SK-MEL-5 (cell line): ENCODE measurements around the gene IKZF2. TPM values are rescaled to one million over a fixed set of nuclear protein-coding genes. Genes with fewer than 3 reads are reported as not detected.

ENCODE experiments used
- DNase-seq: peaks from one replicate; pipeline ENCODE4 v3.0.0-alpha.2; 2016; ENCODE audit warnings: low read depth, low spot score
- in situ Hi-C: cut with HindIII; loops from 2 replicates; pipeline ENCODE4 v1.10.0; 2016; ENCODE audit warnings: low sequenced_read_pairs, high pct_unique_total_duplicates, low pct_unique_long_range_greater_than_20kb
- total RNA-seq: library from RNA; depleted of rRNA; stranded (reverse); fragments of >200 nt; shearing (Covaris generic); gene quantifications from 2 replicates; pipeline ENCODE4 v1.2.3, GENCODE V29; 2014

Gene IKZF2
- total RNA-seq, 1 experiment from 2014 or later, result 0.79 TPM

- no peak for DNase-seq
- in situ Hi-C loops, result no loop called here
Observed at GRCh38 chr2:212995920-212996319, 155.5 kb downstream of the IKZF2 start.

DNA sequence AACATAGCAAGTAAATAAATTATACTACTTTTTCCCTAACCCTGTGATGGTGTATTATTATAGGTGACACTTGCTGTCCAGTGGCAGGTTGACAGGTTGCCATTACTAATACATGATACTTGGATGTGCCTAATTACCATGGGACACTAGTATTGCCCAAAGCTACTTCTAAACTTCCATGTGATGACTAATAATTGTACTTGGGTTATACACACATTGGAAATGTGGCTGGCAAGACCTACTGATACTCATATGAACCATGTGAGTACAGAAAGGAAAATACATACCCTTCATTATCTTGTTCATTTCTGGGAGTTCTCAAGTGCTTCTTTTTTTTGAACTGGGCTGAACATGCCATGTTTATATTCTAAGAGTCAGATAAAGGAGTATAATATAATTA, 156.4 kb downstream of the IKZF2 start:
- DNase-seq, result no peak

DNA sequence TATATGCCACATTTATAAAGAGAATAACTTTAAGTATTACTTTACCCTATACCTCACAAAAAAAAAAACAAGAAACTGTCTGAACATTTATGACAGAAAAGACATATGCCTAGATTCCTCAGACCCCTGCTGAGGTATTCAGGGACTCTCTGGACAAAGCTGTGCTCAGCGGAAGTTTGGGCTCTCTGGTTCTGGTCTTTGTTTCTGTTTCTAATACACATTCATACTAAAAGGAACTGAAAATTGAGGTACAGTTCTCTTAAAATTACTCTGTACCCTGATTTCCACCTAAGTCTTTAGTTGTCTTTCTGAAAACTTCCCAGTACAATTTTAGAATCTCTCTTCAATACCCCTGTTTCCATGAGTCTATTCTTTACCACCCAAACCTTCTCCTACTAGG, 160.3 kb downstream of the IKZF2 start:
- in situ Hi-C loops, result no loop called here
- DNase-seq, result no peak

More for the DNA sequence above, 156.4 kb downstream of the IKZF2 start:
- in situ Hi-C loops, result no loop called here

DNA sequence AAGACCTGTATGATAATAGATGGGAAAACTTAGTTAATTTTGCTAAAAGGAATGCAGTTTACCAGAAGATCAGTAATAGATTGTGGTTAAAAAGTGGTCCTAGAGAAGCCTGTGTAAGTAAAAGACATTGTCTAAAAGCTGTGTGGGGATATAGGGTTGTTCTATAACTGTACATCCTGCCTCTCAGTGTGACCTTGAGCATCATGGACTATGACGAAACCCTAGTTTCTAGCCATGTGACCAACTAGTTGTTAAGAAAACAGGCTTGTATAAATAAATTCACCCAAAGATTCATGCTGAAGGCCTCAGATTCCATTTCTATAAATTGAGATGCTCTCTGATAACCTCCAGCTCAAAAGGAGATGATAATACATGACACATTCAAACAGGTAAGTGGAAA, 160.7 kb downstream of the IKZF2 start:
- DNase-seq, result no peak
- in situ Hi-C loops, result no loop called here

DNA sequence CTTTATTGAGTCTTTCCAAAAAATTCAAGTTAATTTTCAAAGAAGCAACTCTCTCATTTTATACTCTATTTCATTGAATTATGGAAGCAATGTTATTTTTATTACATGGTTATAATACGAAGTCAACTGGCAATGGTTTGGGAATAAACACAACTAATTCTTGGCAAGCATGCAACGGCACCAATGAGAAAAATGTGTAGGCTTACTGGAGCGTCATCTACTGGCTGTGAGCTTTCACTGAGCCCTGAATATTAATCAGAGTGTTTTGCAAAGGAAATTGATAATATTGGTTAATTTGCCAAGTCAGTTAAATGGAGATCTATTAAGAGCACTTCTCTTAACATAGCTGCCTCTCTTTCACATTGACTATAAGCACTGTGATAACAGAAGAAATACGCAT, 163.9 kb downstream of the IKZF2 start:
- no peak for DNase-seq
- in situ Hi-C loops, result no loop called here

DNA sequence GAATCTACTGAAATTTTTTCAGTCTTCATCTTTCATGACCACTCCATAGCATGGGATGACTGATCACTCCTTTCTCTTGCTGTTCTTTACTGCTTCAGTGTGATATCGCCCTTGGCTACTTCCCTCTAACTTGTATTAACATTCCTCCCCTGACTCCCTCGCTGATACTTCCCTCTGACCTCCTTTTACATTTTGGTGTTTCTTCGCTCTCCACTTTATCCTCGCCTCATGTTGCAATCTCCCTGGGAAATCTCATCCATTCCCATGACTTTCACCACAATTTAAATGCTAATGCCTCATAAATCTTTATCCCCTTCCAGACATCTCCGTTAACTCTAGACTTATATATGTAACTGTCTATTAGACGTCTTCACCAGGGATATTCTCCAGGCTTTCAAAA, 167.3 kb downstream of the IKZF2 start:
- DNase-seq, result no peak
- in situ Hi-C loops, result no loop called here

DNA sequence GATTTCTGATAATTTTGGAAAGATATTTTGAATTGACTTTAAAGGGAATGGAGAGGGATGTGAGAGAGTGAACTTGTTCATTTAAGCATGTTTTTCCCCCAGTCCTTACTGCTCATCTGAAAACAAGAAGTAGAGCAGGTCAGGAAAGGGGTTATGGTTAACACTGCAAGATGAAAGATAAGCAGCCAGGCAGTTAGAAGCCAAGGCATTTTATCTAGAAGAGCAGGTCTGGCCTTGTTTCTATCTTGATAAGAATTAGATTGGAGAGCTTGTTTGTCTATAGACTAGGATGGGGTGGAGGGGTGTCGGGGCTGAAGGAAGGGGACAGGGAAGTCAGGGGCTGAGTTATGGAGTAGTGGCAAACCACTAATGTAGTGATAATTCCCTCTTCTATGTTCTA, 171.6 kb downstream of the IKZF2 start:
- no peak for DNase-seq
- in situ Hi-C loops, result no loop called here

GRCh38 chr2:212979046-212979612, 172.3 kb downstream of the IKZF2 start:
- in situ Hi-C loops, result no loop called here
- no peak for DNase-seq

- in situ Hi-C loops, result no loop called here
- no peak for DNase-seq
Observed at GRCh38 chr2:212977152-212977551, 174.3 kb downstream of the IKZF2 start.

GRCh38 chr2:212975333-212975732, 176.1 kb downstream of the IKZF2 start:
- in situ Hi-C loops, result no loop called here

GRCh38 chr2:212974692-212975091, 176.7 kb downstream of the IKZF2 start:
- in situ Hi-C loops, result no loop called here

More at GRCh38 chr2:212975333-212975732, 176.1 kb downstream of the IKZF2 start:
- DNase-seq, result no peak

DNA sequence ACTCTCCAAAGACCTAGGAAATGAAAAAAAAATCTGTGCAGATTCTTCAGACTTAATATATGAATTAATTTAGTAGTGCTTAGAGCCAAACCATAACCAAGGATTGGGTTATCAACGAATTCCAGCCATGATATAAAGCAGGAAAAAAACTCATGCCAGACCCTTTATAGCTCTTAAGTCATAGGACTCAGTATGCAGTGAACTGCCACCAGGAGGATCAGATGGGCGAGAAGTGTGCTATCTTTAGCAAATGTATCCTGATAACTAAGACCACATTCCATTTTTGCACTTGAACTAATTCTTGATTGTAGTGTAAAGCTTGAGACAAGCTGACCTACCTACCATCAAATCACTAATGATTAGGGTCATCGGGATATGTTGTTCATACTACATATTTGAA, 178.1 kb downstream of the IKZF2 start:
- no peak for DNase-seq
- in situ Hi-C loops, result no loop called here

More at GRCh38 chr2:212974692-212975091, 176.7 kb downstream of the IKZF2 start:
- DNase-seq, result no peak

GRCh38 chr2:212970132-212970531, 181.3 kb downstream of the IKZF2 start:
- DNase-seq, result no peak
- in situ Hi-C loops, result no loop called here

DNA sequence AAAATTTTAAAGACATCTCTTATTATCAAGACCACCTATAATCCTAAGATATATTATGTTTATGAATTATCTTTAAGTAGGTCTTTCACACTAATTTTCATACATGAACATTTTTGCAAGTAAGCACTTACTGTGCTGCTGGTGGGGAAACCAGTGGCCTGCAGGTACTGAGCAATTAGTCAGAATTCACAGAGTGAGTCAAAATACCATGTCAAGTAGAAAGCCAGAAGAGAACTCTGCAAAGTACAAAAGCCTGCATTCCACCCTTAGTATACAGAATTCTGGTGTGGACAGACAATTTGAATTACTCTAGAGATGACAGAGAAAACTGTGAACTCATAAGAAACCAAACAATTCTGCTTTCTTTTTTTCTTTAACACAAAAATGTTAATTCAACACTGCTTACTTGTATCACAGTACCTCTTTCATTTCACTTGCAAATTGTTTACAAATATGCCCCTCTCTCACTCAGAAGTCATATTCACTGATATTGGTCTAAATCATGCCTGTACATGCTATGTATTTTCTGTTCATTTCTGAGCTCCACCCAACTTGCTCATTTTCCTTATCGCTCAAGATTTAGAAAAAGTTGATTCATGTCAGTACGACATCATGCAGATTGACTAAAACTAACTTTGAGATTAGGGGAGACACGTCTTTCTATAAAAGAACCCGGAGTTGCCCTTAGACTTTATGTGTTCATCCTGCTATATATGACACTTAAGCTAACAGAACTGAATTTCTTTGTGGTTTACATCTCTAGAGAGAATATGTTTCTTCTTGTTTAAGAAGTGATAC, 182.9 kb downstream of the IKZF2 start:
- in situ Hi-C loops, result no loop called here
- no peak for DNase-seq

DNA sequence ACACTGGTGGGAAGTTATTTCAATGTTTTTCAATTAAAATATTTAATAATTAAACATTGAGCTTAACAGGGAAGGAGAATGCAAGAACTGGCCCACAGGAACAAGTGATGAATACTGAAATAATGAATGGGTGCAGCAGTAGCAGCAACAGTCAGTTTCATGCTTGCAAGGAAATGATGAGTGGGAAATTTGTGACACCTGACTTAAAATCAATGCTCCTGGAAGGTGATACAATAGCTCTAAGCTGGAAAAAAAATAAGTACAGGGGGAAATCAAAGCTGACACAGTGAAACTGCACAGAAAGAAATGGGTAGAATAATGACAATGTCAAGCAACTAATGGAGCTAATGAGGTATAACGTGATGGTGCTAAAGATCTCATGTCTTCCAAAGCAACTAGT, 184.5 kb downstream of the IKZF2 start:
- in situ Hi-C loops, result no loop called here
- DNase-seq, result no peak

DNA sequence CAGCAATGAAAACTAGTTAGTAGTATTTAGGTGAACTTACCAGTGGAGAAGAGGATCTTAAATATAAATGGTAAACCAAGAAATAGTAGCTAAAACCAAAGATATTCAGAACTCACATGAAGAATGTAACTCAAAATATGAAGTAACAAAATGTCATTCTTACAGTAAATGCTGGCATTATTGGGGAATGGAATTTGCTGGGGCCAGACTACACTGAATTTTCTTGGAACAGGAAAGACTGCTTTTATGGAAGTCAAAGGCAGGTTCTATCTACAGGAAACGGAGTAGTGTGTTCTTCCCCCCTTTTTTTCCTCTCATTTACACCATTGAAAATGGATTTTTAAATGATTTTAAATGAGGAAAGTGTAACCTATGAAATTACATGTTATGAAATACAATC, 188.7 kb downstream of the IKZF2 start:
- DNase-seq, result no peak
- in situ Hi-C loops, result no loop called here

DNA sequence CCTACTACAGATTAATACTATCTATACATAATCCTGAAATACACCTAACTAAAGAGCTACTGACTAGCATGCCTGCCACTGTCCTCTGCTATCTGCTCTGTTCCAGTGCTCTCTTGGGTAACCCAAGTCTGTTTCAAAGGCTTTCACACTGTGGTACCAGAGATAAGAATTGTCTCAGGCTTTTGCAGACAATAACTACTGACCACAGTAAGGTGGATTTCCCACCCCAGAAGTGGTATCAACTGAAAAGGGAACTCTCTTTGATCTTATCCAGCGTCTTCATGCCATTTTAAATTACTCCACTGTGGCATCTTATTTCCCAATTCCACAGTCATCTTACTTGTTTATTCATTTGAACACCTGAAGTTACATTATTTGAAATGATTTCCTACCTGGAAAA, 190.2 kb downstream of the IKZF2 start:
- in situ Hi-C loops, result no loop called here
- no peak for DNase-seq

- in situ Hi-C loops, result no loop called here
- no peak for DNase-seq
Observed at GRCh38 chr2:212960336-212960735, 191.1 kb downstream of the IKZF2 start.

DNA sequence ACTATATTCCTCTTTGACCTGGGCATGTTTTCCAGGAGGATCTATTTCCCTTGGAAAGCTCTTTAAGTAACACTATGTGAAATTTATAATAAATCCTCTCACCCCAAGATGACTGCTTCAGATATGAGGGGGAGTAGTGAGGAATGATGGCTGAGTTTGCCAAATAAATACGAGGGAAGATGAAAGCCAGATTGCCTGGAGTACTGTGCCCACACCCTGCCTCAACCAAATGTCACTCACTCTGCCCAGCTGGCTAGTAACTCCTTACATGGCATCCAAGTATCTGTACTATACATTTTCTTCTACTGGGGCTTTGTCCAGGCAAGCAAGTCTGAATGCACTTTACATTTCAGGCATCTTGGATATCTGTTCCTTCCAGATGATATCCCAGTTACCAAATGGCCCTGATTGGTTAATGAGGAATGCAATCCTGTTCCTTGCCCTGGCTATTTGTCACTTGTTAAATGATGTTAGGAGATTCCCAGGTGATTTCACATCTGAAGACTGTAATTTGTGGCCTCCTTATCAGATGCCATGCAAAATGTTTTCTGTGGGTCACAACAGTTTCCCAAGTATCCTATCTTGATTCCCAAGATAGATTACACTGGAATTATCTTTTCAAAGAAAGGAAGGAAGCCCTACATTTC, 191.8 kb downstream of the IKZF2 start:
- no peak for DNase-seq
- in situ Hi-C loops, result no loop called here
